AG09319 (cell line): ENCODE results near the gene ALDOB.

Source experiments
- DNase-seq: peaks from one replicate; pipeline ENCODE4 v3.0.0-alpha.2; 2010; ENCODE audit warnings: low read depth; ENCODE audit errors: extremely low read depth
- TF ChIP-seq, protein P1 (sequence below): IDR thresholded peaks from 2 replicates; pipeline ENCODE4 v1.5.1; 2011; ENCODE audit warnings: low read depth, mild to moderate bottlenecking, inconsistent platforms, low read length, moderate library complexity

Gene ALDOB

DNA sequence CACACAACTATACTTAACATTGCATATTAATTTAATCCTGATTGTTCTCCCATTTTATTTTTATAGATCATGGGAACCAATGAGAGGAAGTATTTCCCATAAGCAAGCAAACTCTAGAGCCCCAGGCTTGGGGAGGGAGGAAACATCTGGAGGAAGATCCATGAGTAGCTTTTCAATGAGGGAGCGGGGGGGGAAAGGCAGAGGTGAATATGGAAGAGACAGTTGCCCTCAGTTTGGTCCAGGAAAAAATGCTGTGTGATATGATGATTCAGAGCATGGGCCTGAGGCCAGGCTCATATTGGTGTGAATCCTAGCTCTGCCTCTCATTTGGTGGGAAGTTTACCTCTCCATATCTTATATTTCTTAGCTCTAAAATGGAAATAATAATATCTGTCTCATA, 42.2 kb upstream of the ALDOB start:
- no peak for DNase-seq
- TF ChIP-seq, protein P1, sequence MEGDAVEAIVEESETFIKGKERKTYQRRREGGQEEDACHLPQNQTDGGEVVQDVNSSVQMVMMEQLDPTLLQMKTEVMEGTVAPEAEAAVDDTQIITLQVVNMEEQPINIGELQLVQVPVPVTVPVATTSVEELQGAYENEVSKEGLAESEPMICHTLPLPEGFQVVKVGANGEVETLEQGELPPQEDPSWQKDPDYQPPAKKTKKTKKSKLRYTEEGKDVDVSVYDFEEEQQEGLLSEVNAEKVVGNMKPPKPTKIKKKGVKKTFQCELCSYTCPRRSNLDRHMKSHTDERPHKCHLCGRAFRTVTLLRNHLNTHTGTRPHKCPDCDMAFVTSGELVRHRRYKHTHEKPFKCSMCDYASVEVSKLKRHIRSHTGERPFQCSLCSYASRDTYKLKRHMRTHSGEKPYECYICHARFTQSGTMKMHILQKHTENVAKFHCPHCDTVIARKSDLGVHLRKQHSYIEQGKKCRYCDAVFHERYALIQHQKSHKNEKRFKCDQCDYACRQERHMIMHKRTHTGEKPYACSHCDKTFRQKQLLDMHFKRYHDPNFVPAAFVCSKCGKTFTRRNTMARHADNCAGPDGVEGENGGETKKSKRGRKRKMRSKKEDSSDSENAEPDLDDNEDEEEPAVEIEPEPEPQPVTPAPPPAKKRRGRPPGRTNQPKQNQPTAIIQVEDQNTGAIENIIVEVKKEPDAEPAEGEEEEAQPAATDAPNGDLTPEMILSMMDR, result no peak

DNA sequence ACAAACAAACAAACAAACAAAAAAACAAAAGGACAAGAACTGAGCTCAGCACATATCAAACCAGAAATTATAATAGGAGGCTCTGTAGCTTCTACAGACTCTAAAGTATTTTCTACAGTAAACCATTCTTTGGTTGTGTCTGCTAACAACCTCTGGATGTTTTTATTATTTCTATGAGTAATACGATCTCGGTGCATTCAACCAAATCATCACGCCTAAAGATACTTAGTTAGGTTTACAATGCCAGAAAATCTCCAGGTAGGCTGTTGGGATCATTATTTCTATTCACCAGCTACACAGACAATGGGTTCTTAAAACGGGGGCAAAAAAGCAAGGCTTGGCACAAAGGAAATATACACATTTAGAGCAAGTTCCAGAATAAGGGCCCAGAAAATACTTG, 41.6 kb upstream of the ALDOB start:
- no peak for DNase-seq
- TF ChIP-seq, protein P1, result no peak

DNA sequence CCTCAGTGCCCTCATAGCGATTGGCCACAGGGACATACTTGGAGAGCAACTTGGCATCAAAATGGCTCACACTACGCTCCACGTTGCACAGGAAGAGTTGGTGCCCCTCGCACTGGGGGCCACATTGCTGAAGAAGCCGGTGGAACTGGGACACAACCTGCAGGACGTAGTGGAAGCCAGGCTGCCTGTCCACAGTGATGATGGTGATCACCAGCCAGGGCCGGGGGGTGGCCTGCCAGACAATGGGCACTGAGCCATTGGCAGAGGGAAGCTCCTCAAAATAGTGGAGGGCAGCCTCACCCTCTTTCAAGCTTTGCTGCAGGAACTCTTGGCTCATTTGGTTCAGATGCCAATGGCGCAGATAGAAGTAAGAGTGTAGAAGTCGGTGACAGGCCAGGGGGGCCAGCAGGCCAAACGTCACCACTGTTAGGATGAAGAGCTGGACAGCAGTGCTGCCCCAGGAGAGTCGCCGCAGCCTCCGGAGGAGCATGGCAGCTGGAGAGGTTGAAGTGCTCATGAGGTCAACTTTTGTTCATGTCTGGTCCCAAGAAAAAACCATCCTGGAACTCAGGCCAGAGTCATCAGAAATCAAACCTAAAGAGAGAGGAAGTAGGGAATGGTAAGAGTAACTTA, 41.1 kb upstream of the ALDOB start:
- no peak for DNase-seq
- TF ChIP-seq, protein P1, result no peak

DNA sequence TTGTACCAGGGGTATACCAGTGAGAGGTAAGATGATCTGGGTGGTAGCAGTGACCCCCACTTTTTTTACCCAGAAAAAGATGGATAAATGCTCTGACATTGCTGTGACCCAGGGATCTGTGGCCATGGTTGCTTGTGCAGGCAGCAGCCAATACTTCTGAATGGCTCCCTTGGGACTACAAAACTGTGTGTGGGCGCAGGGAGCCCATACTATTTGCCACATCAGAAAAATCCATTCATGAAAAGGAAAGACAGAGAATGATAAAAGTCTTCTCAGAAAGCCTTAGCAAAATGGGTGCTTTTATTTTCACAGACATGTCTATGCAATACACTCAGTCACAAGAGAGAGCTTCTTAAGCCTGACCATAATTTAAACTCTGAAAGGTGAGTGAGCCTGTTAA, 37.3 kb upstream of the ALDOB start:
- no peak for DNase-seq
- TF ChIP-seq, protein P1, result no peak

DNA sequence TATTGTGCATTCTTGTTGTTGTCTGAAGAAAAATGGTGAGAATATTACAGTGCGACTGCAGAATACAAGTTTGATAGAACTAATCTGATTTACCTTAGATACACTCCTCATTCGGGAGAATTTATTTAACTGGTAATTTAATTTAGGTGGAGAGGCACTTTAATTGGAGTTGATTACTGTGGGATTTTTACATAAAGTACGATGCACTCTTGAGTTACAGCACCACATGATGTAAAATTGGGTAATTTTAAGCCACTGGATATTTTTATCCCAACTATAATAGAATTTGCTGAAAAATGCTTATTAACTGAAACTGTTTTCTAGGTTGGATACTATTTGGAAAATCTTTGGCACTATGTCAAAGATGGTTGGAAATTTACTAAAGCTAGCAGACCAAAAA, 35.4 kb upstream of the ALDOB start:
- TF ChIP-seq, protein P1, result no peak
- no peak for DNase-seq

DNA sequence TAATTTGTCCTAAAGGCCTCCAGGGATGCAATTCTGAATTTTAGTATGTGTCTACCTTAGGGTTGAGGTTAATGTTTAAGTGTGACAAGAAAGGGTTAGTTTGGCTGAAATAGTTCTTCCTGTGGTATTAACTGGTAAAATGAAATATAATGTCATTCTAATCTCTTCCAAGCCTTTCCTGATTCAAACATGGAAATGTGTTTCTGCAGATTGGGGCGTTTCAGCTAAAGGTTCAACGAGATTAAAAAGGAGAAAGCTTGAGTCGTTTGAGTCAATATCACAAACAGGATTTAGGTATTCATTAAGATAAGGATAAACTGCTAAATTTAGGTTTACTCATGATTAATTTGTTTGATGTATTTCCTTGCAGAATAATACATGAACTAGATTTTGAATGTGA, 34.4 kb upstream of the ALDOB start:
- no peak for DNase-seq
- TF ChIP-seq, protein P1, result no peak

DNA sequence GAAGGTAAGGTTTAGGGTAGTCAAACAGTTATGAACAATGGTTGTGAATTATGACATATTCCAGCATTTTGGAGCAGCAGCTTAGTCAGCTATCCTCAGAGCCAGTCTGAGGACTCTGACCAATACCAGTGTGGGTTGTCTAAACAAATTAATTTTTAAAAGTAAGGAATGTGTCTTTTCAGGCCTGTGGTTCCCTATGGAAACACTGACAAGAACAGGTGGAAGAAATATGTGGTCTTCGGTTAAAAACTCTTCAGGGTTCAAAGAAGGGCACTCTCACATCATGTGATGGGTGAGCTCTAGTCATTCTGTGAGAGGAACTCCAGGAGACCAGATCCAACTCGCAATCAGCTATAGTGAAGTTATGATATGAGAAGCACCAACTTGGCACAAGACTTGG, 33.5 kb upstream of the ALDOB start:
- TF ChIP-seq, protein P1, result no peak

More for the DNA sequence above, 33.5 kb upstream of the ALDOB start:
- DNase-seq, result no peak
